ENCODE measurements around the gene UHRF2.

DNA sequence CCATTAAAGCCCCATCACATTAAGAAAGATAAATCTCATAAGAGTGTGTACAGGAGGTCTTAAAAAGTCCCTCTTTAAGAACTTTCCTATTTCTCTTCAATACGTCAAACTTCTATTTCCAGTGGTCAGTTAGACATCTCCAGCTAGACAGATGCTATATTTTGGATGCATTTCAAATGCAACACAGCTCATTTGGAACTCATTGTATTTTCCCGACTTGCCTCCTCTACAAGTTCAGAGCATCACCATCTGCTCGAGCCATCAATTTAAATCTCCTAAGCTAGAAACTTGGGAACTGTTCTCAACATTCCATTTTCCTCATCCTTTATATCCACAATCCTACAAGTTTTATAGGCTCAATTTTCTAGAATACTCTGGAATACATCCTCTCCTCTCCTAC is 3.2 kb upstream of the UHRF2 start:
- TF ChIP-seq, protein P1, sequence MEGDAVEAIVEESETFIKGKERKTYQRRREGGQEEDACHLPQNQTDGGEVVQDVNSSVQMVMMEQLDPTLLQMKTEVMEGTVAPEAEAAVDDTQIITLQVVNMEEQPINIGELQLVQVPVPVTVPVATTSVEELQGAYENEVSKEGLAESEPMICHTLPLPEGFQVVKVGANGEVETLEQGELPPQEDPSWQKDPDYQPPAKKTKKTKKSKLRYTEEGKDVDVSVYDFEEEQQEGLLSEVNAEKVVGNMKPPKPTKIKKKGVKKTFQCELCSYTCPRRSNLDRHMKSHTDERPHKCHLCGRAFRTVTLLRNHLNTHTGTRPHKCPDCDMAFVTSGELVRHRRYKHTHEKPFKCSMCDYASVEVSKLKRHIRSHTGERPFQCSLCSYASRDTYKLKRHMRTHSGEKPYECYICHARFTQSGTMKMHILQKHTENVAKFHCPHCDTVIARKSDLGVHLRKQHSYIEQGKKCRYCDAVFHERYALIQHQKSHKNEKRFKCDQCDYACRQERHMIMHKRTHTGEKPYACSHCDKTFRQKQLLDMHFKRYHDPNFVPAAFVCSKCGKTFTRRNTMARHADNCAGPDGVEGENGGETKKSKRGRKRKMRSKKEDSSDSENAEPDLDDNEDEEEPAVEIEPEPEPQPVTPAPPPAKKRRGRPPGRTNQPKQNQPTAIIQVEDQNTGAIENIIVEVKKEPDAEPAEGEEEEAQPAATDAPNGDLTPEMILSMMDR (IDR thresholded peaks at IDR 0.05), result no peak
- no peak for TF ChIP-seq ZFX (IDR thresholded peaks at IDR 0.05; ENCODE audit: borderline replicate concordance)
